ENCODE results near the gene ZNF692. TPM values are rescaled to one million over a fixed set of nuclear protein-coding genes. Genes with fewer than 3 reads are reported as not detected.

ZNF692 gene
- total and polyA plus RNA-seq, 2 donors (not counting 3 experiments of a cell fraction or from before 2014, with no cell fraction given), result 32.6 to 36.6 TPM

GRCh38 chr1:248885646-248886045, 26.8 kb upstream of the ZNF692 start:
- Histone ChIP-seq H3K9ac (replicated peaks; ENCODE audit: extremely low read depth, insufficient read depth, low read length) (no peak overlapping the region), H3K79me2 (ENCODE audit: control insufficient read depth, insufficient read depth, low read length) (no peaks in the 10 kb centered on the region), H4K20me1 (replicated peaks; ENCODE audit: control insufficient read depth, extremely low read depth, insufficient read depth, low read length) (no peaks in the 10 kb centered on the region), H3K4me3 (replicated peaks in 1 of 3; ENCODE audit: insufficient read depth in 1 of 3, low read depth in 1 of 3, low read length in 3 of 3) (no peak overlapping the region), H3K27me3 (ENCODE audit: control insufficient read depth in 2 of 2, insufficient read depth in 2 of 2, low read length in 2 of 2) (peaks cover 1 to 11% of the 10 kb centered on the region in 2 experiments), H3K9me1 (replicated peaks; ENCODE audit: control insufficient read depth, extremely low read depth, insufficient read depth, low read length) (no peaks in the 10 kb centered on the region), H3K36me3 (ENCODE audit: control insufficient read depth in 2 of 2, extremely low read depth in 1 of 2, insufficient read depth in 2 of 2, low read length in 2 of 2) (no peaks in the 10 kb centered on the region), H3K27ac (ENCODE audit: insufficient read depth, low read depth, low read length) (no peak overlapping the region), H3K9me3 (replicated peaks; ENCODE audit: control insufficient read depth, insufficient read depth, low read length) (no peaks in the 10 kb centered on the region), H3K4me1 (ENCODE audit: control insufficient read depth, extremely low read depth, insufficient read depth, low read length) (no peaks in the 10 kb centered on the region), H2AFZ (ENCODE audit: low read depth, low read length) (no peak overlapping the region), H3K4me2 (ENCODE audit: insufficient read depth, low read length) (no peak overlapping the region)
- intact Hi-C loops (cut with micrococcal nuclease) (no loop called here), dilution Hi-C loops (cut with MboI; ENCODE audit: extremely low pct_ligation_motif_present, low sequenced_read_pairs) (no loop called here)
- no TSS peak for BruUV-seq (replicated peaks)
- TF ChIP-seq EZH2 (IDR thresholded peaks at IDR 0.05; ENCODE audit: borderline replicate concordance, low read depth, low read length, severe bottlenecking) (no peak), MYC (IDR thresholded peaks at IDR 0.05; ENCODE audit: low read depth, low read length) (no peak), MAX (IDR thresholded peaks at IDR 0.05; ENCODE audit: insufficient read depth, insufficient read length) (no peak), FOS (IDR thresholded peaks at IDR 0.05; ENCODE audit: borderline replicate concordance, insufficient read depth, low read length) (no peak), CTCF (IDR thresholded peaks at IDR 0.05; ENCODE audit: extremely low read depth in 1 of 2, insufficient read depth in 1 of 2, low read depth in 1 of 2, low read length in 2 of 2) (no peak)
- FAIRE-seq, result no peak
- ChIA-PET CTCF (no interaction called here), POLR2A (no interaction called here)
- no peak for DNase-seq (ENCODE audit: low read depth, low spot score)
